ENCODE measurements around the gene LCORL. TPM values are rescaled to one million over a fixed set of nuclear protein-coding genes. Genes with fewer than 3 reads are reported as not detected.

LCORL gene
- total RNA-seq, 2 experiments from 2014 or later = 6.7 to 8.0 TPM

- H3K4me1 Mint-ChIP-seq = peaks cover 7% of the 10 kb centered on the region
- H3K27me3 Mint-ChIP-seq = no peaks in the 10 kb centered on the region
- CTCF ChIA-PET = no interaction called here
- H3K4me3 Mint-ChIP-seq = no peak overlapping the region
- no peak overlapping the region for H3K27ac Mint-ChIP-seq
- no peaks in the 10 kb centered on the region for H3K9me3 Mint-ChIP-seq (ENCODE audit: low read depth)
- DNase-seq = no peak
- H3K36me3 Mint-ChIP-seq (ENCODE audit: low read depth) = peaks cover 58% of the 10 kb centered on the region
- intact Hi-C loops (cut with DNase I, micrococcal nuclease) = no loop called here
- POLR2A ChIA-PET = no interaction called here
- no peak for ATAC-seq
Measured at GRCh38 chr4:17823871-17824669, 197.5 kb downstream of the LCORL start.

GRCh38 chr4:17817027-17817426 is 204.5 kb downstream of the LCORL start:
- DNase-seq (no peak), ATAC-seq (peak; percentile 84)
- Mint-ChIP-seq H3K27me3 (no peaks in the 10 kb centered on the region), H3K9me3 (ENCODE audit: low read depth) (no peaks in the 10 kb centered on the region), H3K36me3 (ENCODE audit: low read depth) (peaks cover 59% of the 10 kb centered on the region), H3K4me1 (peaks cover 12% of the 10 kb centered on the region), H3K27ac (no peak overlapping the region), H3K4me3 (no peak overlapping the region)
- ChIA-PET POLR2A (interaction anchor here (0.6 to 0.9 kb wide), 2 partner anchors 160 to 206 kb away, joined by 3 to 4 read pairs; no protein-coding TSS in a partner anchor), CTCF (interaction anchor here (0.6 to 2.0 kb wide), 15 partner anchors 8 to 778 kb away, joined by 3 to 10 read pairs (median 4); no protein-coding TSS in a partner anchor)
- intact Hi-C loops (cut with DNase I, micrococcal nuclease) = loop anchor here (1.0 to 10.0 kb wide), 3 partner anchors 302 to 776 kb away; partner anchors contain the start of genes CLRN2 (in 1 of the 2) and QDPR (in 1 of the 2)

- H3K36me3 Mint-ChIP-seq (ENCODE audit: low read depth) = peaks cover 62% of the 10 kb centered on the region
- no peaks in the 10 kb centered on the region for H3K9me3 Mint-ChIP-seq (ENCODE audit: low read depth)
- no peak for DNase-seq
- ChIA-PET CTCF (interaction anchor here (0.7 to 2.0 kb wide), 7 partner anchors 9 to 778 kb away, joined by 3 to 10 read pairs (median 4); no protein-coding TSS in a partner anchor), POLR2A (no interaction called here)
- H3K27me3 Mint-ChIP-seq = no peaks in the 10 kb centered on the region
- no peak overlapping the region for H3K4me3 Mint-ChIP-seq
- ATAC-seq = no peak
- intact Hi-C loops (cut with DNase I, micrococcal nuclease) = loop anchor here in 1 of 2 experiments (10.0 kb wide), 1 partner anchor 301 kb away; the partner anchor contains the start of genes CLRN2 and QDPR
- H3K4me1 Mint-ChIP-seq = peaks cover 15% of the 10 kb centered on the region
- H3K27ac Mint-ChIP-seq = no peak overlapping the region
Measured at GRCh38 chr4:17816142-17816541, 205.4 kb downstream of the LCORL start.

GRCh38 chr4:17814140-17814539 is 207.4 kb downstream of the LCORL start:
- Mint-ChIP-seq H3K36me3 (ENCODE audit: low read depth) (peaks cover 66% of the 10 kb centered on the region), H3K4me1 (peaks cover 15% of the 10 kb centered on the region), H3K4me3 (no peak overlapping the region), H3K27ac (no peak overlapping the region), H3K9me3 (ENCODE audit: low read depth) (no peaks in the 10 kb centered on the region), H3K27me3 (no peaks in the 10 kb centered on the region)
- CTCF ChIA-PET = interaction anchor here (0.8 to 1.5 kb wide), 2 partner anchors 9 to 262 kb away, joined by 3 to 4 read pairs; no protein-coding TSS in a partner anchor
- POLR2A ChIA-PET = interaction anchor here (0.7 kb wide), 1 partner anchor 204 kb away, joined by 3 read pairs; no protein-coding TSS in a partner anchor
- intact Hi-C loops (cut with DNase I, micrococcal nuclease) = loop anchor here in 1 of 2 experiments (10.0 kb wide), 1 partner anchor 299 kb away; the partner anchor contains the start of genes CLRN2 and QDPR
- no peak for DNase-seq
- ATAC-seq = no peak

- no peak for ATAC-seq
- ChIA-PET CTCF (interaction anchor here (1.2 to 1.3 kb wide), 2 partner anchors 15 to 192 kb away, joined by 3 read pairs; no protein-coding TSS in a partner anchor), POLR2A (no interaction called here)
- intact Hi-C loops (cut with DNase I, micrococcal nuclease) = loop anchor here in 1 of 2 experiments (10.0 kb wide), 1 partner anchor 298 kb away; the partner anchor contains the start of genes CLRN2 and QDPR
- no peak overlapping the region for H3K27ac Mint-ChIP-seq
- peak overlapping the region; percentile 98 for H3K4me3 Mint-ChIP-seq
- no peaks in the 10 kb centered on the region for H3K27me3 Mint-ChIP-seq
- no peaks in the 10 kb centered on the region for H3K9me3 Mint-ChIP-seq (ENCODE audit: low read depth)
- H3K4me1 Mint-ChIP-seq = peaks cover 23% of the 10 kb centered on the region
- no peak for DNase-seq
- H3K36me3 Mint-ChIP-seq (ENCODE audit: low read depth) = peaks cover 67% of the 10 kb centered on the region
Measured at GRCh38 chr4:17812801-17813200, 208.8 kb downstream of the LCORL start.

- DNase-seq = no peak
- ChIA-PET CTCF (interaction anchor here (0.7 to 1.3 kb wide), 3 partner anchors 15 to 489 kb away, joined by 3 read pairs; no protein-coding TSS in a partner anchor), POLR2A (no interaction called here)
- no peaks in the 10 kb centered on the region for H3K9me3 Mint-ChIP-seq (ENCODE audit: low read depth)
- H3K27me3 Mint-ChIP-seq = no peaks in the 10 kb centered on the region
- peaks cover 29% of the 10 kb centered on the region for H3K4me1 Mint-ChIP-seq
- intact Hi-C loops (cut with DNase I, micrococcal nuclease) = loop anchor here in 1 of 2 experiments (10.0 kb wide), 1 partner anchor 297 kb away; the partner anchor contains the start of genes CLRN2 and QDPR
- H3K4me3 Mint-ChIP-seq = peak overlapping the region; percentile 98
- H3K36me3 Mint-ChIP-seq (ENCODE audit: low read depth) = peaks cover 67% of the 10 kb centered on the region
- peak overlapping the region; percentile 5 for H3K27ac Mint-ChIP-seq
- ATAC-seq = no peak
Measured at GRCh38 chr4:17812125-17812524, 209.4 kb downstream of the LCORL start.

- Mint-ChIP-seq H3K27me3 (no peaks in the 10 kb centered on the region), H3K27ac (peak overlapping the region; percentile 100), H3K4me3 (peak overlapping the region; percentile 98), H3K9me3 (ENCODE audit: low read depth) (no peaks in the 10 kb centered on the region), H3K4me1 (peaks cover 36% of the 10 kb centered on the region), H3K36me3 (ENCODE audit: low read depth) (peaks cover 60% of the 10 kb centered on the region)
- CTCF ChIA-PET = interaction anchor here (1.0 to 4.0 kb wide), 3 partner anchors 15 to 234 kb away, joined by 4 to 18 read pairs (median 10); partner anchors contain the start of gene LAP3
- DNase-seq (peak; percentile 62), ATAC-seq (peak; percentile 20)
- POLR2A ChIA-PET = interaction anchor here (0.7 kb wide), 1 partner anchor 27 kb away, joined by 9 read pairs; no protein-coding TSS in a partner anchor
- intact Hi-C loops (cut with DNase I, micrococcal nuclease) = loop anchor here (2.0 to 10.0 kb wide), 2 partner anchors 296 to 1584 kb away; partner anchors contain the start of genes CLRN2 (in 1 of the 2), QDPR (in 1 of the 2) and TAPT1 (in 1 of the 2)
Measured at GRCh38 chr4:17811078-17811603, 210.4 kb downstream of the LCORL start.

GRCh38 chr4:17810260-17811077 is 211.1 kb downstream of the LCORL start, which contains the start of the genes DCAF16 and NCAPG:
Gene DCAF16, minus strand, starts transcription at chr4:17810757. Its CDS starts 6,616 bp downstream, at chr4:17804141.
Gene NCAPG, plus strand, starts transcription at chr4:17810979. Its CDS starts 99 bp downstream, at chr4:17811078.
- Mint-ChIP-seq H3K27me3 (no peaks in the 10 kb centered on the region), H3K36me3 (ENCODE audit: low read depth) (peaks cover 56% of the 10 kb centered on the region), H3K4me1 (peaks cover 42% of the 10 kb centered on the region), H3K4me3 (peak within 1 kb of the TSS; percentile 98), H3K9me3 (ENCODE audit: low read depth) (no peaks in the 10 kb centered on the region), H3K27ac (peak within 1 kb of the TSS; percentile 100)
- intact Hi-C loops (cut with DNase I, micrococcal nuclease) = loop anchor here (1.0 to 10.0 kb wide), 8 partner anchors 196 to 1584 kb away; partner anchors contain the start of genes LAP3 (in 2 of the 2), MED28 (in 2 of the 2), QDPR (in 2 of the 2) and CLRN2 (in 1 of the 2)
- ATAC-seq (peak; percentile 91), DNase-seq (peak; percentile 99)
- ChIA-PET CTCF (interaction anchor here (0.6 to 4.0 kb wide), 7 partner anchors 10 to 261 kb away, joined by 3 to 18 read pairs (median 4); partner anchors contain the start of gene LAP3), POLR2A (interaction anchor here (0.6 to 2.4 kb wide), 6 partner anchors 13 to 779 kb away, joined by 3 to 8 read pairs (median 4); partner anchors contain the start of genes LAP3, LCORL and MED28)

- POLR2A ChIA-PET = interaction anchor here (0.6 to 2.4 kb wide), 5 partner anchors 12 to 780 kb away, joined by 3 to 8 read pairs (median 4); partner anchors contain the start of genes LAP3 and MED28
- Mint-ChIP-seq H3K27ac (peak overlapping the region; percentile 100), H3K9me3 (ENCODE audit: low read depth) (no peaks in the 10 kb centered on the region), H3K27me3 (no peaks in the 10 kb centered on the region), H3K36me3 (ENCODE audit: low read depth) (peaks cover 53% of the 10 kb centered on the region), H3K4me3 (peak overlapping the region; percentile 98), H3K4me1 (peaks cover 46% of the 10 kb centered on the region)
- ATAC-seq (no peak), DNase-seq (peak; percentile 15)
- CTCF ChIA-PET = interaction anchor here (0.6 to 4.0 kb wide), 8 partner anchors 9 to 262 kb away, joined by 3 to 18 read pairs (median 5); partner anchors contain the start of gene LAP3
- intact Hi-C loops (cut with DNase I, micrococcal nuclease) = loop anchor here (1.0 to 10.0 kb wide), 10 partner anchors 172 to 1583 kb away; partner anchors contain the start of genes LAP3 (in 2 of the 2), MED28 (in 2 of the 2), QDPR (in 2 of the 2) and CLRN2 (in 1 of the 2)
Measured at GRCh38 chr4:17809667-17810066, 211.9 kb downstream of the LCORL start.

Data from activated CD4-positive, alpha-beta T cell treated with anti-CD3 and anti-CD28 coated beads for 36 hours (primary cell).